Muscle layer of colon (tissue), 2 donors: ENCODE results near the gene ATP5PD.

Source experiments
- H3K27ac ChIP-seq: one replicate; pipeline ENCODE4 v1.7.0; 2013; ENCODE audit warnings: low read depth, mild to moderate bottlenecking, low read length, moderate library complexity
- H3K27me3 ChIP-seq, 2 donors: one replicate each; pipeline ENCODE4 v1.7.0; 2013; ENCODE audit warnings: low read length in 2 of 2, mild to moderate bottlenecking in 2 of 2; ENCODE audit not compliant: insufficient read depth in 2 of 2, control insufficient read depth in 1 of 2
- H3K36me3 ChIP-seq: one replicate; pipeline ENCODE4 v1.7.0; 2013; ENCODE audit warnings: mild to moderate bottlenecking, low read length; ENCODE audit not compliant: insufficient read depth
- H3K4me1 ChIP-seq: one replicate; pipeline ENCODE4 v1.7.0; 2013; ENCODE audit warnings: mild to moderate bottlenecking, low read length; ENCODE audit not compliant: insufficient read depth
- H3K4me3 ChIP-seq, 2 donors: one replicate each; pipeline ENCODE4 v1.7.0; 2013; ENCODE audit warnings: low read length in 2 of 2, low read depth in 1 of 2, mild to moderate bottlenecking in 1 of 2, moderate library complexity in 1 of 2
- H3K9ac ChIP-seq: one replicate; pipeline ENCODE4 v1.7.0; 2013; ENCODE audit warnings: low read length
- H3K9me3 ChIP-seq: one replicate; pipeline ENCODE4 v1.7.0; 2013; ENCODE audit warnings: mild to moderate bottlenecking, low read length
- donor health status: abdominal sarcoma.
- donor health status: Adenocarcinoma of cecum.

ATP5PD gene

GRCh38 chr17:75046407-75047289, at the start of gene ATP5PD, which contains the start of gene KCTD2:
TSS of gene ATP5PD (minus strand) at chr17:75046969. CDS start at chr17:75042650, 4,319 bp downstream.
TSS of gene KCTD2 (plus strand) at chr17:75047225. CDS start at chr17:75047251, 26 bp downstream.
- peaks cover 8% of the 10 kb centered on the region for H3K36me3 ChIP-seq

GRCh38 chr17:75096082-75096625, 49.4 kb upstream of the ATP5PD start:
- Histone ChIP-seq H3K9ac (no peak overlapping the region), H3K27me3 (no peaks in the 10 kb centered on the region), H3K27ac (no peak overlapping the region), H3K4me1 (peaks cover 8% of the 10 kb centered on the region), H3K9me3 (no peaks in the 10 kb centered on the region), H3K36me3 (peaks cover 18% of the 10 kb centered on the region), H3K4me3 (no peak overlapping the region)

More at GRCh38 chr17:75046407-75047289, at the start of gene ATP5PD, which contains the start of gene KCTD2:
- H3K9ac ChIP-seq: peak within 1 kb of the TSS; percentile 82
- peaks cover 16% of the 10 kb centered on the region for H3K4me1 ChIP-seq
- no peaks in the 10 kb centered on the region for H3K27me3 ChIP-seq
- H3K27ac ChIP-seq: peak within 1 kb of the TSS; percentile 97
- no peaks in the 10 kb centered on the region for H3K9me3 ChIP-seq
- H3K4me3 ChIP-seq: peak within 1 kb of the TSS; percentile 80 to 93

- Histone ChIP-seq H3K4me1 (peaks cover 13% of the 10 kb centered on the region), H3K9ac (no peak overlapping the region), H3K36me3 (peaks cover 9% of the 10 kb centered on the region), H3K4me3 (no peak overlapping the region), H3K27ac (no peak overlapping the region), H3K9me3 (no peaks in the 10 kb centered on the region), H3K27me3 (no peaks in the 10 kb centered on the region)
Observed at GRCh38 chr17:75094871-75095399, 48.2 kb upstream of the ATP5PD start.

- no peaks in the 10 kb centered on the region for H3K9me3 ChIP-seq
- no peaks in the 10 kb centered on the region for H3K27me3 ChIP-seq
- peaks cover 1% of the 10 kb centered on the region for H3K36me3 ChIP-seq
- H3K4me3 ChIP-seq: no peak overlapping the region
- peaks cover 13% of the 10 kb centered on the region for H3K4me1 ChIP-seq
- no peak overlapping the region for H3K9ac ChIP-seq
- no peak overlapping the region for H3K27ac ChIP-seq
Observed at GRCh38 chr17:75093548-75094158, 46.9 kb upstream of the ATP5PD start.

GRCh38 chr17:75091855-75092327, 45.1 kb upstream of the ATP5PD start:
- Histone ChIP-seq H3K36me3 (no peaks in the 10 kb centered on the region), H3K9me3 (no peaks in the 10 kb centered on the region), H3K27me3 (no peaks in the 10 kb centered on the region), H3K4me1 (peaks cover 13% of the 10 kb centered on the region), H3K27ac (no peak overlapping the region), H3K9ac (no peak overlapping the region), H3K4me3 (no peak overlapping the region)

- Histone ChIP-seq H3K9me3 (no peaks in the 10 kb centered on the region), H3K27ac (no peak overlapping the region), H3K4me3 (no peak overlapping the region), H3K36me3 (no peaks in the 10 kb centered on the region), H3K4me1 (peaks cover 13% of the 10 kb centered on the region), H3K27me3 (no peaks in the 10 kb centered on the region), H3K9ac (no peak overlapping the region)
Observed at GRCh38 chr17:75090871-75091854, 44.4 kb upstream of the ATP5PD start.

GRCh38 chr17:75088465-75089417, 42.0 kb upstream of the ATP5PD start:
- no peak overlapping the region for H3K9ac ChIP-seq
- H3K4me1 ChIP-seq: peaks cover 13% of the 10 kb centered on the region

GRCh38 chr17:75087558-75088453, 41.0 kb upstream of the ATP5PD start, which contains the start of gene SLC16A5:
TSS of gene SLC16A5 (plus strand) at chr17:75087954. CDS start at chr17:75093637, 5,683 bp downstream.
- no peaks in the 10 kb centered on the region for H3K36me3 ChIP-seq
- H3K27ac ChIP-seq: peak within 1 kb of the TSS; percentile 57
- peaks cover 13% of the 10 kb centered on the region for H3K4me1 ChIP-seq
- H3K9me3 ChIP-seq: no peaks in the 10 kb centered on the region
- no peak within 1 kb of the TSS for H3K9ac ChIP-seq
- peak within 1 kb of the TSS; percentile 22 to 54 for H3K4me3 ChIP-seq
- H3K27me3 ChIP-seq: no peaks in the 10 kb centered on the region

More at GRCh38 chr17:75088465-75089417, 42.0 kb upstream of the ATP5PD start:
- peak overlapping the region; percentile 22 to 54 for H3K4me3 ChIP-seq
- no peaks in the 10 kb centered on the region for H3K27me3 ChIP-seq
- peak overlapping the region; percentile 57 for H3K27ac ChIP-seq
- no peaks in the 10 kb centered on the region for H3K9me3 ChIP-seq
- H3K36me3 ChIP-seq: no peaks in the 10 kb centered on the region

- no peaks in the 10 kb centered on the region for H3K27me3 ChIP-seq
- H3K4me1 ChIP-seq: peaks cover 13% of the 10 kb centered on the region
- no peaks in the 10 kb centered on the region for H3K36me3 ChIP-seq
- peak overlapping the region; percentile 57 for H3K27ac ChIP-seq
- no peak overlapping the region for H3K9ac ChIP-seq
- no peaks in the 10 kb centered on the region for H3K9me3 ChIP-seq
- H3K4me3 ChIP-seq: peak overlapping the region in 1 of 2 donors; percentile 54
Observed at GRCh38 chr17:75087182-75087557, 40.4 kb upstream of the ATP5PD start.
